Transverse colon (tissue), 4 donors: Measurements from ENCODE around the gene EGF.

Experiments used
- CTCF ChIP-seq, 5 experiments: fragments of 200-600 bp in 3 of 5; fragments of 450-650 bp in 2 of 5; sonication (generic) in 3 of 5; IDR thresholded peaks; 1 replicate in 2 of 5; 2 replicates in 3 of 5; pipeline ENCODE4 v1.5.1; 2016 to 2017; ENCODE audit warnings: antibody characterized with exemption in 5 of 5, inconsistent platforms in 3 of 5, mild to moderate bottlenecking in 2 of 5, moderate library complexity in 1 of 5
- EP300 ChIP-seq: sonication (generic); formaldehyde crosslinking; IDR thresholded peaks from one replicate; pipeline ENCODE4 v1.6.1; 2017; ENCODE audit warnings: antibody characterized with exemption, low read depth
- POLR2A ChIP-seq: fragments of 450-650 bp; IDR thresholded peaks from one replicate; pipeline ENCODE4 v1.6.1; 2016; ENCODE audit warnings: antibody characterized with exemption, mild to moderate bottlenecking, moderate library complexity
- POLR2AphosphoS5 ChIP-seq, 3 donors: sonication (generic); formaldehyde crosslinking; IDR thresholded peaks; one replicate each; pipeline ENCODE4 v1.6.1; 2016; ENCODE audit warnings: antibody characterized with exemption in 3 of 3

DNA sequence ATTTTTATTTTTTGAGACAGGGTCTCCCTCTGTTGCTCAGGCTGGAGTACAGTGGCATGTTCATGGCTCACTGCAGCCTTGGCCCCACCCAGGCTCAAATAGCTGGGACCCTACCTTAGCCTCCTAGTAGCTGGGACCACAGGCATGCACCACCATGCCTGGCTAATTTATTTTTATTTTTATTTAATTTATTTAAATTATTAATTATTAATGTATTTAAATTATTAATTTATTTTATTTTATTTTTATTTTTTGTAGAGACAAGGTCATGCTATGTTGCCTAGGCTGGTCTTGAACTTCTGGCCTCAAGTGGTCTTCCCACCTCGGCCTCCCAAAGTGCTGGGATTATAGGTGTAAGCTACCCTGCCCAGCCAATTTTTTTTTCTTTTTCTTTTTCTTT, 69.3 kb downstream of the EGF start:
- TF ChIP-seq CTCF (IDR thresholded peaks at IDR 0.05): no peak
- no peak for TF ChIP-seq POLR2A
- TF ChIP-seq EP300: no peak
- no peak for TF ChIP-seq POLR2AphosphoS5 (IDR thresholded peaks at IDR 0.05)
